HG03103 (cell line): ENCODE results near the gene NR3C1.

Experiments
- ATAC-seq: cut with Tn5 transposase; IDR thresholded peaks from one replicate; pipeline ENCODE4 v1.9.1; 2021; ENCODE audit warnings: low read depth; ENCODE audit not compliant: unreplicated experiment

The NR3C1 gene

GRCh38 chr5:143372187-143372829 is 31.2 kb downstream of the NR3C1 start:
- no peak for ATAC-seq

- ATAC-seq: no peak
These were observed 33.0 kb downstream of the NR3C1 start for GRCh38 chr5:143370440-143370839.

GRCh38 chr5:143364061-143364460 is 39.4 kb downstream of the NR3C1 start:
- ATAC-seq: no peak

GRCh38 chr5:143362664-143363227 is 40.7 kb downstream of the NR3C1 start:
- no peak for ATAC-seq

- ATAC-seq: no peak
These were observed 42.0 kb downstream of the NR3C1 start for GRCh38 chr5:143361438-143361837.

GRCh38 chr5:143360755-143361154 is 42.7 kb downstream of the NR3C1 start:
- ATAC-seq: no peak

GRCh38 chr5:143359869-143360268 is 43.6 kb downstream of the NR3C1 start:
- ATAC-seq: no peak

- no peak for ATAC-seq
These were observed 46.5 kb downstream of the NR3C1 start for GRCh38 chr5:143356855-143357583.

- ATAC-seq: no peak
These were observed 47.8 kb downstream of the NR3C1 start for GRCh38 chr5:143355710-143356109.

- no peak for ATAC-seq
These were observed 49.5 kb downstream of the NR3C1 start for GRCh38 chr5:143354025-143354424.

GRCh38 chr5:143352691-143353090 is 50.8 kb downstream of the NR3C1 start:
- no peak for ATAC-seq

- no peak for ATAC-seq
These were observed 52.5 kb downstream of the NR3C1 start for GRCh38 chr5:143350751-143351602.

- ATAC-seq: no peak
These were observed 53.1 kb downstream of the NR3C1 start for GRCh38 chr5:143350341-143350740.

- no peak for ATAC-seq
These were observed 54.3 kb downstream of the NR3C1 start for GRCh38 chr5:143349177-143349576.

GRCh38 chr5:143347698-143348344 is 55.7 kb downstream of the NR3C1 start:
- no peak for ATAC-seq

- ATAC-seq: no peak
These were observed 56.4 kb downstream of the NR3C1 start for GRCh38 chr5:143347046-143347445.

GRCh38 chr5:143345671-143346440 is 57.6 kb downstream of the NR3C1 start:
- no peak for ATAC-seq

GRCh38 chr5:143343042-143343441 is 60.4 kb downstream of the NR3C1 start:
- ATAC-seq: no peak

GRCh38 chr5:143342607-143343006 is 60.9 kb downstream of the NR3C1 start:
- ATAC-seq: no peak
